Smooth muscle cell (in vitro differentiated cells): ENCODE results near the gene GPN2. TPM values are rescaled to one million over a fixed set of nuclear protein-coding genes. Genes with fewer than 3 reads are reported as not detected.
A peak's percentile ranks its signal among the peaks of the same experiment; 100 is the strongest.

Experiments used
- DNase-seq: peaks from one replicate; lab custom pipeline; 2025; ENCODE audit not compliant: unreplicated experiment; lab: John Stamatoyannopoulos, UW
- H2AFZ ChIP-seq: fragments of 200-600 bp; sonication (generic); 2 replicates; pipeline ENCODE4 v1.6.0; 2016; ENCODE audit warnings: antibody characterized with exemption, low read depth, mild to moderate bottlenecking
- H3F3A ChIP-seq: fragments of 200-600 bp; sonication (generic); 2 replicates; pipeline ENCODE4 v1.6.0; 2017; ENCODE audit warnings: antibody characterized with exemption, low read depth
- H3K27ac ChIP-seq: fragments of 200-600 bp; sonication (generic); 2 replicates; pipeline ENCODE4 v1.5.1; 2016; ENCODE audit warnings: low read depth, mild to moderate bottlenecking
- H3K27me3 ChIP-seq: fragments of 200-600 bp; sonication (generic); 2 replicates; pipeline ENCODE4 v1.6.1; 2016; ENCODE audit warnings: low read depth, mild to moderate bottlenecking
- H3K36me3 ChIP-seq: fragments of 200-600 bp; sonication (generic); 2 replicates; pipeline ENCODE4 v1.5.1; 2016; ENCODE audit warnings: low read depth
- H3K4me1 ChIP-seq: fragments of 200-600 bp; sonication (generic); 2 replicates; pipeline ENCODE4 v1.5.1; 2016; ENCODE audit warnings: low read depth
- H3K4me2 ChIP-seq: fragments of 200-600 bp; sonication (generic); 2 replicates; pipeline ENCODE4 v1.6.0; 2016; ENCODE audit warnings: mild to moderate bottlenecking
- H3K4me3 ChIP-seq: fragments of 200-600 bp; sonication (generic); 2 replicates; pipeline ENCODE4 v1.5.1; 2016; ENCODE audit warnings: mild to moderate bottlenecking
- H3K79me2 ChIP-seq: fragments of 200-600 bp; sonication (generic); 2 replicates; pipeline ENCODE4 v1.6.0; 2016; ENCODE audit warnings: low read depth, mild to moderate bottlenecking
- H3K9ac ChIP-seq: fragments of 200-600 bp; sonication (generic); 2 replicates; pipeline ENCODE4 v1.6.0; 2016; ENCODE audit warnings: low read depth
- H3K9me3 ChIP-seq: fragments of 200-600 bp; sonication (generic); replicated peaks from 2 replicates; pipeline ENCODE4 v1.5.1; 2016; ENCODE audit warnings: low read depth
- H4K20me1 ChIP-seq: fragments of 200-600 bp; sonication (generic); 2 replicates; pipeline ENCODE4 v1.6.0; 2016; ENCODE audit warnings: low read depth
- CTCF ChIP-seq: fragments of 200-600 bp; sonication (generic); IDR thresholded peaks from 2 replicates; pipeline ENCODE4 v1.5.1; 2017; ENCODE audit warnings: borderline replicate concordance, mild to moderate bottlenecking, antibody characterized with exemption; ENCODE audit not compliant: insufficient read depth, poor library complexity, severe bottlenecking
- WGBS: methylation state at CpG from one replicate; pipeline ENCODE4 v1.1.7; 2016; ENCODE audit warnings: low lambda C conversion rate; 5-methylcytosine and 5-hydroxymethylcytosine counted together
- polyA plus RNA-seq: library from polyadenylated mRNA; unstranded; fragments of >200 nt; fragmentation: Nextera tagmentation; extraction: Ambion mirVana; gene quantifications from 2 replicates; pipeline ENCODE4 v1.2.1, GENCODE V29; 2016
- total RNA-seq: library from RNA; depleted of rRNA; stranded (reverse); fragments of >200 nt; gene quantifications from 2 replicates; pipeline ENCODE4 v1.2.3, GENCODE V29; 2014

GPN2 gene
- total and polyA plus RNA-seq, 2 experiments from 2014 or later, result 13.3 to 36.3 TPM

- Histone ChIP-seq H3K79me2 (peaks cover 45% of the 10 kb centered on the region), H3K4me3 (peak overlapping the region; percentile 84), H3K36me3 (no peaks in the 10 kb centered on the region), H3K4me1 (peaks cover 16% of the 10 kb centered on the region), H4K20me1 (peaks cover 23% of the 10 kb centered on the region), H3K4me2 (peak overlapping the region; percentile 98), H3K27ac (peak overlapping the region; percentile 91), H3K9ac (peak overlapping the region; percentile 84), H3K9me3 (no peaks in the 10 kb centered on the region), H2AFZ (peak overlapping the region; percentile 94), H3K27me3 (no peaks in the 10 kb centered on the region), H3F3A (peaks cover 3% of the 10 kb centered on the region)
- DNase-seq, result no peak
- no peak for TF ChIP-seq CTCF
- 47% methylated on average over 6 of the region's 6 CpGs for WGBS
Observed at GRCh38 chr1:26922431-26922729, 32.3 kb upstream of the GPN2 start.

- 3% methylated on average over 62 of the region's 83 CpGs for WGBS
- DNase-seq, result peak; percentile 86
- peak within 1 kb of the TSS; percentile 91 for H3K27ac ChIP-seq
- peak within 1 kb of the TSS; percentile 84 for H3K9ac ChIP-seq
- peaks cover 42% of the 10 kb centered on the region for H3K79me2 ChIP-seq
- no peaks in the 10 kb centered on the region for H3K27me3 ChIP-seq
- peak within 1 kb of the TSS; percentile 94 for H2AFZ ChIP-seq
- no peaks in the 10 kb centered on the region for H3K9me3 ChIP-seq
- no peak for TF ChIP-seq CTCF
- H3K36me3 ChIP-seq, result no peaks in the 10 kb centered on the region
- H3K4me3 ChIP-seq, result peak within 1 kb of the TSS; percentile 84
- peaks cover 3% of the 10 kb centered on the region for H3F3A ChIP-seq
- H3K4me1 ChIP-seq, result peaks cover 16% of the 10 kb centered on the region
- peaks cover 21% of the 10 kb centered on the region for H4K20me1 ChIP-seq
- H3K4me2 ChIP-seq, result peak within 1 kb of the TSS; percentile 98
Observed at GRCh38 chr1:26921540-26922430, 31.7 kb upstream of the GPN2 start, which contains the start of gene NUDC. TSS of gene NUDC (plus strand) at chr1:26921743. CDS start at chr1:26921849, 106 bp downstream.

DNA sequence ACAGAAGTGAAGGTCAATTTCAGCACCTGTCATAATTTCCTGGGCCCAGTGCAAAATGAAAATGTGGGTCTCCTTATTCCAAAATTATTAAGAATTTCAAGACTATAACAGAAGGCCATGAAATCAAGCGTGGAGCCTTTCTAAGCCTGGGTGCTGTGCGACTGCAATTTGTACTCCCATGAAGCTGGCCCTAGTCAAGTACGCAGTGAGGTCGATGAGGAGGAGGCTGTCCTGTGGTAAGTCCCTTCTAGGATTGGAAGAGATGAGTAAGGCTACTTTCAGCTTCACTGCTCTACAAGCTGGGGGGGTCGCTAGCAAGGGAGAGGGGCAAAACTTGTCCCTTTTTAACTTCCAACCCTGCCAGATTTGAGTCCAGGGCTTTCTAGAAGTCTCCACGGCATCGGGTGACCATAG, 31.1 kb upstream of the GPN2 start:
- H3K4me2 ChIP-seq, result peak overlapping the region; percentile 98
- peak overlapping the region; percentile 84 for H3K4me3 ChIP-seq
- H3K27me3 ChIP-seq, result no peaks in the 10 kb centered on the region
- H2AFZ ChIP-seq, result peak overlapping the region; percentile 94
- 37% methylated on average over 7 of the region's 7 CpGs for WGBS
- no peak for TF ChIP-seq CTCF
- no peak for DNase-seq
- H3F3A ChIP-seq, result peaks cover 3% of the 10 kb centered on the region
- no peaks in the 10 kb centered on the region for H3K36me3 ChIP-seq
- H3K27ac ChIP-seq, result peak overlapping the region; percentile 91
- peak overlapping the region; percentile 84 for H3K9ac ChIP-seq
- H4K20me1 ChIP-seq, result peaks cover 18% of the 10 kb centered on the region
- H3K4me1 ChIP-seq, result peaks cover 16% of the 10 kb centered on the region
- no peaks in the 10 kb centered on the region for H3K9me3 ChIP-seq
- H3K79me2 ChIP-seq, result peaks cover 36% of the 10 kb centered on the region
